ENCODE data around the gene RABEPK. TPM values are rescaled to one million over a fixed set of nuclear protein-coding genes. Genes with fewer than 3 reads are reported as not detected.

The RABEPK gene
- total and polyA plus RNA-seq, 2 of the 4 experiments (the other 2 are of a cell fraction): 43.9 to 59.7 TPM

DNA sequence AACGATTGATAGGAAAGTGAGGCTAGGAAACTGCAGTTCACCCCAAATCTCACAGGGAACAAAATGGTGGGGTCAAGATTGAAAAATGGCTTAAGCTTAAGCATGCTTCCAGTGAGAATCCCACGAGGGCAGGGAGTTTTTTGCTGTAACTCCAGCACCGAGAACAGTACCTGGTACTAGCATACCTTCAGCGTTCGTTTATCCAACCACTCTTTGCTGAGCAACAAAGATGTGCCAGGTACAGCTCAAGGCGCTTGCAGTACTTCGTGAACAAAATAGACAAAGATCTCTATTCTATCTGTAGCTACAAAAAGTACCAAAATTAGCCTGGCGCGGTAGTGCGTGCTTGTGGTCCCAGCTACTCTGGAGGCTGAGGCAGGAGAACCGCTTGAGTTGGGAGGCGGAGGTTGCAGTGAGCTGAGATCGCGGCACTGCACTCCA is 10.0 kb upstream of the RABEPK start:
- CTCF ChIA-PET: no interaction called here
- peak overlapping the region; percentile 87 for H4K91ac ChIP-seq (ENCODE audit: insufficient read depth, low read depth, low read length)
- peak overlapping the region; percentile 65 for H3K4me2 ChIP-seq (ENCODE audit: low read depth, low read length)
- no peaks in the 10 kb centered on the region for H3K36me3 ChIP-seq (ENCODE audit: control insufficient read depth, insufficient read depth, low read length)
- peak overlapping the region; percentile 33 for H4K5ac ChIP-seq (ENCODE audit: low read depth, low read length)
- peak overlapping the region; percentile 91; the same call in 1 of the 2 replicates for H3K56ac ChIP-seq (ENCODE audit: extremely low read depth, insufficient read depth, low read length)
- no peak overlapping the region for H2BK20ac ChIP-seq (ENCODE audit: low read depth, low read length)
- POLR2A ChIA-PET (ENCODE audit: unreplicated experiment): no interaction called here
- peak overlapping the region; percentile 91 for H3K9ac ChIP-seq (ENCODE audit: low read depth, low read length)
- H3K23ac ChIP-seq (ENCODE audit: low read depth, low read length): peak overlapping the region; percentile 64
- dilution Hi-C loops (cut with HindIII; ENCODE audit: low sequenced_read_pairs, unreplicated experiment): no loop called here
- WGBS, 2 experiments (ENCODE audit: extremely low coverage in 2 of 2, insufficient read length in 1 of 2): 90% methylated on average over 2 of the region's 14 CpGs; no CpG with 5 or more reads in 1 of the 2 experiments
- peak overlapping the region; percentile 67 for H3K4ac ChIP-seq (ENCODE audit: low read depth, low read length)
- DNase-seq (no peak), ATAC-seq (ENCODE audit: low read depth) (peak; percentile 3)
- peaks cover 25% of the 10 kb centered on the region for H4K20me1 ChIP-seq (ENCODE audit: insufficient read depth, low read length)
- no TSS peak for BruUV-seq (replicated peaks)
- no peaks in the 10 kb centered on the region for H3K27me3 ChIP-seq (ENCODE audit: control insufficient read depth, insufficient read depth, low read length)
- in situ Hi-C loops (cut with MboI; ENCODE audit: low sequenced_read_pairs): no loop called here
- H3K27ac ChIP-seq (ENCODE audit: insufficient read depth, low read length): peak overlapping the region; percentile 77
- peak overlapping the region; percentile 45; the same call in 1 of the 2 replicates for H2AK5ac ChIP-seq (ENCODE audit: low read depth, low read length)
- intact Hi-C loops (cut with micrococcal nuclease): no loop called here
- no peak overlapping the region for H3K18ac ChIP-seq (ENCODE audit: low read depth, low read length)
- peak overlapping the region; percentile 63 for H3K4me3 ChIP-seq (ENCODE audit: insufficient read depth, low read depth, low read length)
- peak overlapping the region; percentile 67 for H2BK5ac ChIP-seq (ENCODE audit: low read depth, low read length, poor library complexity, severe bottlenecking)
- H3K4me1 ChIP-seq (ENCODE audit: control insufficient read depth, insufficient read depth, low read length): peaks cover 4% of the 10 kb centered on the region; the same call in 1 of the 2 replicates
- no peak overlapping the region for H2BK15ac ChIP-seq (ENCODE audit: low read depth, low read length)
- peaks cover 5 to 34% of the 10 kb centered on the region in 2 experiments; a peak in 3 of 4 replicates for H3K79me1 ChIP-seq (ENCODE audit: low read depth in 1 of 2, low read length in 2 of 2)
- H2BK120ac ChIP-seq (ENCODE audit: low read depth, low read length): 0 out of 2 replicates have a peak overlapping the region, but pooled peaks have one; percentile 11
- H3K9me1 ChIP-seq (ENCODE audit: insufficient read depth, low read length): no peaks in the 10 kb centered on the region; the same call in 1 of the 2 replicates
- no peak for TF ChIP-seq RAD21 (IDR thresholded peaks at IDR 0.05; ENCODE audit: low read length)
- TF ChIP-seq USF2 (IDR thresholded peaks at IDR 0.05; ENCODE audit: low read depth, low read length): no peak
- no peak for TF ChIP-seq RCOR1 (IDR thresholded peaks at IDR 0.05; ENCODE audit: insufficient replicate concordance, low read length)
- no peak for TF ChIP-seq SMC3 (IDR thresholded peaks at IDR 0.05; ENCODE audit: low read depth, low read length)
- no peak for TF ChIP-seq MXI1 (IDR thresholded peaks at IDR 0.05; ENCODE audit: borderline replicate concordance, low read depth, low read length)
- TF ChIP-seq, protein P1, sequence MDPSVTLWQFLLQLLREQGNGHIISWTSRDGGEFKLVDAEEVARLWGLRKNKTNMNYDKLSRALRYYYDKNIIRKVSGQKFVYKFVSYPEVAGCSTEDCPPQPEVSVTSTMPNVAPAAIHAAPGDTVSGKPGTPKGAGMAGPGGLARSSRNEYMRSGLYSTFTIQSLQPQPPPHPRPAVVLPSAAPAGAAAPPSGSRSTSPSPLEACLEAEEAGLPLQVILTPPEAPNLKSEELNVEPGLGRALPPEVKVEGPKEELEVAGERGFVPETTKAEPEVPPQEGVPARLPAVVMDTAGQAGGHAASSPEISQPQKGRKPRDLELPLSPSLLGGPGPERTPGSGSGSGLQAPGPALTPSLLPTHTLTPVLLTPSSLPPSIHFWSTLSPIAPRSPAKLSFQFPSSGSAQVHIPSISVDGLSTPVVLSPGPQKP (IDR thresholded peaks at IDR 0.05; ENCODE audit: borderline replicate concordance, low read depth, low read length): no peak
- TF ChIP-seq BHLHE40 (IDR thresholded peaks at IDR 0.05; ENCODE audit: low read depth, low read length): no peak
- TF ChIP-seq CEBPB (IDR thresholded peaks at IDR 0.05; ENCODE audit: low read depth, low read length): no peak
- no peak for TF ChIP-seq FOS (IDR thresholded peaks at IDR 0.05; ENCODE audit: low read depth, low read length)
- no peak for TF ChIP-seq MAZ (IDR thresholded peaks at IDR 0.05; ENCODE audit: borderline replicate concordance, low read depth, low read length)
- TF ChIP-seq CTCF (conservative IDR thresholded peaks at IDR 0.05; ENCODE audit: low read depth, low read length): no peak
- no peak for TF ChIP-seq MAFK (IDR thresholded peaks at IDR 0.05; ENCODE audit: low read depth, low read length)
- TF ChIP-seq NFE2L2 (IDR thresholded peaks at IDR 0.05; ENCODE audit: low read depth, low read length): no peak
- TF ChIP-seq POLR2A (IDR thresholded peaks at IDR 0.05; ENCODE audit: low read depth, low read length): no peak
- no peak for TF ChIP-seq CHD1 (IDR thresholded peaks at IDR 0.05; ENCODE audit: low read depth, low read length)
- TF ChIP-seq RFX5 (IDR thresholded peaks at IDR 0.05; ENCODE audit: low read depth, low read length): no peak
- H4K8ac ChIP-seq (ENCODE audit: low read depth in 2 of 2, low read length in 2 of 2): peak overlapping the region; percentile 91 to 97
- H3K9me3 ChIP-seq (ENCODE audit: control insufficient read depth, insufficient read depth, low read length): no peaks in the 10 kb centered on the region
- H2AK9ac ChIP-seq (replicated peaks; ENCODE audit: low read depth, low read length, poor library complexity): peak overlapping the region; percentile 58
- H3K14ac ChIP-seq (replicated peaks; ENCODE audit: low read depth, low read length): peak overlapping the region; percentile 78
- peak overlapping the region; percentile 88 for H2AFZ ChIP-seq (replicated peaks; ENCODE audit: low read length, poor library complexity)
